Measurements from ENCODE around the gene FBXO2. TPM values are rescaled to one million over a fixed set of nuclear protein-coding genes. Genes with fewer than 3 reads are reported as not detected.
A peak's percentile ranks its signal among the peaks of the same experiment; 100 is the strongest.

The FBXO2 gene
- total and polyA plus RNA-seq, 2 donors (not counting 1 experiment from before 2014, with no cell fraction given), result 0.87 to 2.6 TPM

DNA sequence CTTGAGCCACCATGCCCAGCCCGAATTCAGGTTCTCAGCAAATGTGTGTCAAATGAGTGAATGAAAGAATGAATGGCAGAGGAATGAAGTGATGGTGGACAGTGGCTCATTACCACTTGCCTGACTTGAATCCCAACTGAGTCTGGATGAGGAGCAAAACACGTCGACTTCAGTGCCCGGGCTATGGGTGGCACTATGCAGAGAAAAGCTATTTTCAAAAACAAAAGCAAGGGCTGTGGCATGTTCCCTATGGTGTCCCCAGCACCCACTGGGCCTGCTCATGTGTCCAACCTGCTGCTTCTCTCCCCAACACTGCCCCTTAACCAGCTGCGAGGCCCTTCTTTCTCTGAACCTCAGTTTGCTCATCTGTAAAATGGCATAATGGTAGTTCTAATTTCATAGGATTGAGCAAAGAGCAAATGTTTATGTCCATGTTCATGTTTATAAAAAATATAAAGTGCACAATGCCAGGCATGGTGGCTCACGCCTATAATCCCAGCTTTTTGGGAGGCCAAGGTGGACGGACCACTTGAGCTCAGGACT lies 31.1 kb upstream of the FBXO2 start:
- Histone ChIP-seq H3K9ac (ENCODE audit: insufficient read depth, low read length) (no peak overlapping the region), H3K27me3 (ENCODE audit: control insufficient read depth, insufficient read depth, low read length) (peaks cover 18% of the 10 kb centered on the region), H3K79me2 (ENCODE audit: control insufficient read depth, insufficient read depth, low read length) (no peaks in the 10 kb centered on the region), H3K4me1 (ENCODE audit: control insufficient read depth, extremely low read depth, insufficient read depth, low read length) (peaks cover 5% of the 10 kb centered on the region), H3K4me3 (replicated peaks in 1 of 4; ENCODE audit: control extremely low read depth in 1 of 4, insufficient read depth in 1 of 4, low read depth in 3 of 4, low read length in 4 of 4) (no peak overlapping the region), H2AFZ (ENCODE audit: low read length) (no peak overlapping the region), H3K36me3 (ENCODE audit: control insufficient read depth, insufficient read depth, low read length) (no peaks in the 10 kb centered on the region), H3K27ac (ENCODE audit: insufficient read depth, low read length) (no peak overlapping the region), H4K20me1 (ENCODE audit: control insufficient read depth, extremely low read depth, insufficient read depth, low read length) (no peaks in the 10 kb centered on the region), H3K4me2 (ENCODE audit: extremely low read depth, insufficient read depth, low read length) (no peak overlapping the region), H3K9me3 (ENCODE audit: control insufficient read depth, insufficient read depth, low read depth, low read length) (no peaks in the 10 kb centered on the region)
- DNase-seq (ENCODE audit: low read depth in 2 of 2), result no peak
- TF ChIP-seq EZH2 (IDR thresholded peaks at IDR 0.05; ENCODE audit: low read length, missing control alignments), result no peak
- TF ChIP-seq, protein P1, sequence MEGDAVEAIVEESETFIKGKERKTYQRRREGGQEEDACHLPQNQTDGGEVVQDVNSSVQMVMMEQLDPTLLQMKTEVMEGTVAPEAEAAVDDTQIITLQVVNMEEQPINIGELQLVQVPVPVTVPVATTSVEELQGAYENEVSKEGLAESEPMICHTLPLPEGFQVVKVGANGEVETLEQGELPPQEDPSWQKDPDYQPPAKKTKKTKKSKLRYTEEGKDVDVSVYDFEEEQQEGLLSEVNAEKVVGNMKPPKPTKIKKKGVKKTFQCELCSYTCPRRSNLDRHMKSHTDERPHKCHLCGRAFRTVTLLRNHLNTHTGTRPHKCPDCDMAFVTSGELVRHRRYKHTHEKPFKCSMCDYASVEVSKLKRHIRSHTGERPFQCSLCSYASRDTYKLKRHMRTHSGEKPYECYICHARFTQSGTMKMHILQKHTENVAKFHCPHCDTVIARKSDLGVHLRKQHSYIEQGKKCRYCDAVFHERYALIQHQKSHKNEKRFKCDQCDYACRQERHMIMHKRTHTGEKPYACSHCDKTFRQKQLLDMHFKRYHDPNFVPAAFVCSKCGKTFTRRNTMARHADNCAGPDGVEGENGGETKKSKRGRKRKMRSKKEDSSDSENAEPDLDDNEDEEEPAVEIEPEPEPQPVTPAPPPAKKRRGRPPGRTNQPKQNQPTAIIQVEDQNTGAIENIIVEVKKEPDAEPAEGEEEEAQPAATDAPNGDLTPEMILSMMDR (conservative IDR thresholded peaks at IDR 0.05 in 1 of 2, IDR thresholded peaks at IDR 0.05 in 1 of 2; ENCODE audit: low read depth in 1 of 2, low read length in 2 of 2), result no peak

DNA sequence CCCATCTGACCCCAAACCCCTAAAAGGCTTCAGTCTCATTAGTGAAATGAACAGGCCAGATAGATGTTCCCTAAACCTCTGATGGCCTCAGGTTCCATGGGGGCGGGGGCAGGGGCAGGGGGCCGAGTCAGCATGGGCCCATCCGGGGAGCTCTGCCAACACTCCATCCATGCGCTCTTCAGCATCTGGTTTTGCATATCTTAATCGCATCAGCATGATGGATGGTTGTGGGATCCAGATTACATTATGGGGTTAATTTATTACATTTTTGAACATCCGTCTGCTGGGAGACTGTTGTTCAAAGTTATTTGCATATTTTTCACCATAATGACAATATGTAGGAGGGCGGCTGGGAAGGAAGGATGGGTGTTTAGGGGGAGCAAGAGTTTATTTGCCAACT lies 29.8 kb upstream of the FBXO2 start:
- peaks cover 9% of the 10 kb centered on the region for H3K27me3 ChIP-seq (ENCODE audit: control insufficient read depth, insufficient read depth, low read length)
- H4K20me1 ChIP-seq (ENCODE audit: control insufficient read depth, extremely low read depth, insufficient read depth, low read length), result no peaks in the 10 kb centered on the region
- H3K27ac ChIP-seq (ENCODE audit: insufficient read depth, low read length), result no peak overlapping the region
- H3K9me3 ChIP-seq (ENCODE audit: control insufficient read depth, insufficient read depth, low read depth, low read length), result no peaks in the 10 kb centered on the region
- H3K4me2 ChIP-seq (ENCODE audit: extremely low read depth, insufficient read depth, low read length), result no peak overlapping the region
- TF ChIP-seq, protein P1 (conservative IDR thresholded peaks at IDR 0.05 in 1 of 2, IDR thresholded peaks at IDR 0.05 in 1 of 2; ENCODE audit: low read depth in 1 of 2, low read length in 2 of 2), result no peak
- TF ChIP-seq EZH2 (IDR thresholded peaks at IDR 0.05; ENCODE audit: low read length, missing control alignments), result no peak
- H3K4me3 ChIP-seq (replicated peaks in 1 of 4; ENCODE audit: control extremely low read depth in 1 of 4, insufficient read depth in 1 of 4, low read depth in 3 of 4, low read length in 4 of 4), result no peak overlapping the region
- H3K36me3 ChIP-seq (ENCODE audit: control insufficient read depth, insufficient read depth, low read length), result no peaks in the 10 kb centered on the region
- no peak overlapping the region for H3K9ac ChIP-seq (ENCODE audit: insufficient read depth, low read length)
- no peak overlapping the region for H2AFZ ChIP-seq (ENCODE audit: low read length)
- H3K4me1 ChIP-seq (ENCODE audit: control insufficient read depth, extremely low read depth, insufficient read depth, low read length), result peaks cover 6% of the 10 kb centered on the region
- H3K79me2 ChIP-seq (ENCODE audit: control insufficient read depth, insufficient read depth, low read length), result no peaks in the 10 kb centered on the region
- DNase-seq (ENCODE audit: low read depth in 2 of 2), result no peak

DNA sequence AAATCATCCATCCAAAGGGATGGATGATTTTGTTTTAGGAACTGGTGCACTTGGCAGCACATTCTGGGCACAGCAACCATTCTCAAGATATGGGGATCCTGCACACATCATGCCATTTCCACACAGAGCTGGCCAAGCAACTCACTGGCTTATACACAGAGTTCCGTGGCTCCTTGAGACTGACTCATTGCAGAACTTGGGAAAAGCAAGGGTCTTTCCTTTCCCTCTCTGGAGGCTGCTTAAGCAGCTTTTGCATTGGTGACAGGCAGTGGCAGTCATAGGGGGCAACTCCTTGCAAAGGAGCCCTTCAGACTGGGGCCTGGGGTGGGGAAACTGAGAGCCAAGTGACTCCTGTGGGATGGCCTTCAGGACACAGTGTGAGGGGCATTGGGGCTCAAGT lies 28.6 kb upstream of the FBXO2 start:
- H3K4me1 ChIP-seq (ENCODE audit: control insufficient read depth, extremely low read depth, insufficient read depth, low read length), result peaks cover 6% of the 10 kb centered on the region
- no peaks in the 10 kb centered on the region for H3K79me2 ChIP-seq (ENCODE audit: control insufficient read depth, insufficient read depth, low read length)
- no peaks in the 10 kb centered on the region for H3K36me3 ChIP-seq (ENCODE audit: control insufficient read depth, insufficient read depth, low read length)
- peaks cover 3% of the 10 kb centered on the region for H3K27me3 ChIP-seq (ENCODE audit: control insufficient read depth, insufficient read depth, low read length)
- TF ChIP-seq, protein P1 (conservative IDR thresholded peaks at IDR 0.05 in 1 of 2, IDR thresholded peaks at IDR 0.05 in 1 of 2; ENCODE audit: low read depth in 1 of 2, low read length in 2 of 2), result no peak
- no peak for TF ChIP-seq EZH2 (IDR thresholded peaks at IDR 0.05; ENCODE audit: low read length, missing control alignments)
- no peak overlapping the region for H3K27ac ChIP-seq (ENCODE audit: insufficient read depth, low read length)
- no peaks in the 10 kb centered on the region for H3K9me3 ChIP-seq (ENCODE audit: control insufficient read depth, insufficient read depth, low read depth, low read length)
- H3K9ac ChIP-seq (ENCODE audit: insufficient read depth, low read length), result no peak overlapping the region
- H4K20me1 ChIP-seq (ENCODE audit: control insufficient read depth, extremely low read depth, insufficient read depth, low read length), result no peaks in the 10 kb centered on the region
- H3K4me3 ChIP-seq (replicated peaks in 1 of 4; ENCODE audit: control extremely low read depth in 1 of 4, insufficient read depth in 1 of 4, low read depth in 3 of 4, low read length in 4 of 4), result no peak overlapping the region
- peak in 1 of 2 donors; percentile 23 for DNase-seq (ENCODE audit: low read depth in 2 of 2)
- no peak overlapping the region for H2AFZ ChIP-seq (ENCODE audit: low read length)
- H3K4me2 ChIP-seq (ENCODE audit: extremely low read depth, insufficient read depth, low read length), result no peak overlapping the region

Measured in fibroblast of lung (primary cell).